H1 (cell line): ENCODE measurements around the gene ARRDC2. TPM values are rescaled to one million over a fixed set of nuclear protein-coding genes. Genes with fewer than 3 reads are reported as not detected.

Source experiments
- EP300 ChIP-seq, 2 experiments: IDR thresholded peaks; 1 replicate in 1 of 2; 2 replicates in 1 of 2; pipeline ENCODE4 v1.6.1; 2011 to 2012; ENCODE audit warnings: low read depth in 2 of 2, low read length in 2 of 2, mild to moderate bottlenecking in 2 of 2, borderline replicate concordance in 1 of 2, inconsistent platforms in 1 of 2, moderate library complexity in 1 of 2
- HDAC2 ChIP-seq, 2 experiments: fragments of 300-600 bp in 1 of 2; sonication (generic) in 1 of 2; IDR thresholded peaks; 2 replicates each; pipeline ENCODE4 v1.6.1; 2011 to 2012; ENCODE audit warnings: low read depth in 2 of 2, low read length in 2 of 2, mild to moderate bottlenecking in 2 of 2, moderate library complexity in 2 of 2, borderline replicate concordance in 1 of 2, inconsistent platforms in 1 of 2
- HDAC6 ChIP-seq: IDR thresholded peaks from one replicate; pipeline ENCODE4 v1.7.1; 2012; ENCODE audit warnings: low read depth, mild to moderate bottlenecking, inconsistent platforms, low read length, moderate library complexity
- MAFK ChIP-seq: IDR thresholded peaks from 2 replicates; pipeline ENCODE4 v1.6.1; 2012; ENCODE audit warnings: low read depth, mild to moderate bottlenecking, improper control_type of control experiment, low read length
- MAX ChIP-seq: IDR thresholded peaks from 2 replicates; pipeline ENCODE4 v1.6.1; 2012; ENCODE audit warnings: inconsistent platforms
- RFX5 ChIP-seq: IDR thresholded peaks from 2 replicates; pipeline ENCODE4 v1.6.1; 2011; ENCODE audit warnings: low read depth, low read length, improper control_type of control experiment, borderline replicate concordance
- SIN3A ChIP-seq, 2 experiments: IDR thresholded peaks in 1 of 2; conservative IDR thresholded peaks in 1 of 2; 2 replicates each; pipeline ENCODE4 v1.6.1; 2011 to 2012; ENCODE audit warnings: low read length in 2 of 2, improper control_type of control experiment in 1 of 2, low read depth in 1 of 2, mild to moderate bottlenecking in 1 of 2
- SP4 ChIP-seq: IDR thresholded peaks from 2 replicates; pipeline ENCODE4 v1.6.1; 2012; ENCODE audit warnings: low read length, inconsistent platforms
- TCF12 ChIP-seq: IDR thresholded peaks from 2 replicates; pipeline ENCODE4 v1.6.1; 2011; ENCODE audit warnings: low read depth, mild to moderate bottlenecking, low read length
- polyA plus RNA-seq, 7 experiments: library from polyadenylated mRNA; depleted of rRNA in 3 of 7; stranded (reverse) in 5 of 7; unstranded in 2 of 7; fragments of >200 nt in 5 of 7; fragments of 200-250 nt in 2 of 7; gene quantifications; 1 replicate in 5 of 7; 2 replicates in 1 of 7; 4 replicates in 1 of 7; pipeline versions ENCODE4 v1.2.1 to v1.2.3, GENCODE V29; 2011 to 2013; ENCODE audit warnings: missing spikeins in 2 of 7, mixed read lengths in 2 of 7
- total RNA-seq: library from RNA; stranded (reverse); fragmentation: NEBNext Ultra II Directional; extraction: Animal tissue kit (Norgen Biotek cat#: 25700); gene quantifications from 2 replicates; pipeline ENCODE4 v1.2.1, GENCODE V29; 2021

The ARRDC2 gene
- total and polyA plus RNA-seq, 2 of the 8 experiments (the other 6 are each of a cell fraction or from before 2014, with no cell fraction given): 5.4 to 6.9 TPM

GRCh38 chr19:18007044-18007916 is 690 bp upstream of the ARRDC2 start (continued):
- TF ChIP-seq MAX: peak; percentile 62
- TF ChIP-seq TCF12: 0 out of 2 replicates have a peak, but pooled peaks have one; percentile 5
- no peak for TF ChIP-seq MAFK
- TF ChIP-seq EP300 (IDR thresholded peaks at IDR 0.05; ENCODE audit: borderline replicate concordance in 1 of 2, low read depth in 2 of 2, low read length in 2 of 2): no peak
- no peak for TF ChIP-seq RFX5
- no peak for TF ChIP-seq SP4
- TF ChIP-seq HDAC6: no peak
- TF ChIP-seq HDAC2 (IDR thresholded peaks at IDR 0.05; ENCODE audit: borderline replicate concordance in 1 of 2, low read depth in 2 of 2, low read length in 2 of 2): 0 out of 4 replicates have a peak, but pooled peaks of 1 of the 2 experiments have one; percentile 37
- peak in 1 of 2 experiments; percentile 88; a peak in 2 of 4 replicates for TF ChIP-seq SIN3A (conservative IDR thresholded peaks at IDR 0.05 in 1 of 2, IDR thresholded peaks at IDR 0.05 in 1 of 2; ENCODE audit: low read depth in 1 of 2, low read length in 2 of 2)
